Cardiac muscle cell (in vitro differentiated cells and primary cell): ENCODE measurements around the gene PCDHB8. TPM values are rescaled to one million over a fixed set of nuclear protein-coding genes. Genes with fewer than 3 reads are reported as not detected.
"Not testable (repeated sequence)": the region's sequence is repeated elsewhere in the genome, so short reads cannot be mapped to it uniquely, and the experiment has no call there.

Source experiments
- DNase-seq, 2 donors: peaks; one replicate each; pipeline versions ENCODE4 v3.0.0 to v3.0.0-alpha.2; 2010 to 2017; ENCODE audit warnings: low read depth in 1 of 2, low spot score in 1 of 2
- H3K27ac ChIP-seq: fragments of 200-600 bp; sonication (generic); 2 replicates; pipeline ENCODE4 v1.5.1; 2016
- H3K27me3 ChIP-seq: fragments of 200-600 bp; sonication (generic); 2 replicates; pipeline ENCODE4 v1.6.0; 2016; ENCODE audit warnings: control low read depth
- H3K36me3 ChIP-seq: fragments of 200-600 bp; sonication (generic); 2 replicates; pipeline ENCODE4 v1.5.1; 2016; ENCODE audit warnings: control low read depth
- H3K4me1 ChIP-seq: fragments of 200-600 bp; sonication (generic); 2 replicates; pipeline ENCODE4 v1.8.1; 2017; ENCODE audit warnings: low read depth, mild to moderate bottlenecking, mixed run types
- H3K4me3 ChIP-seq: fragments of 200-600 bp; sonication (generic); 2 replicates; pipeline ENCODE4 v1.5.1; 2016; ENCODE audit warnings: mild to moderate bottlenecking
- H3K9me3 ChIP-seq: fragments of 200-600 bp; sonication (generic); 2 replicates; pipeline ENCODE4 v1.5.1; 2017; ENCODE audit warnings: low read depth, mild to moderate bottlenecking, control low read depth
- polyA plus RNA-seq: library from polyadenylated mRNA; unstranded; fragments of >200 nt; fragmentation: Nextera tagmentation; extraction: Ambion mirVana; gene quantifications from 2 replicates; pipeline ENCODE4 v1.2.1, GENCODE V29; 2016
- total RNA-seq: library from RNA; depleted of rRNA; stranded (reverse); fragments of >200 nt; gene quantifications from 2 replicates; pipeline ENCODE4 v1.2.3, GENCODE V29; 2016
- TF ChIP-seq, protein P1 (sequence below): IDR thresholded peaks from 2 replicates; pipeline ENCODE4 v1.5.1; 2012; ENCODE audit warnings: low read depth, mild to moderate bottlenecking, low read length

The PCDHB8 gene
- total and polyA plus RNA-seq, 2 experiments from 2014 or later = 6.2 to 20.8 TPM

DNA sequence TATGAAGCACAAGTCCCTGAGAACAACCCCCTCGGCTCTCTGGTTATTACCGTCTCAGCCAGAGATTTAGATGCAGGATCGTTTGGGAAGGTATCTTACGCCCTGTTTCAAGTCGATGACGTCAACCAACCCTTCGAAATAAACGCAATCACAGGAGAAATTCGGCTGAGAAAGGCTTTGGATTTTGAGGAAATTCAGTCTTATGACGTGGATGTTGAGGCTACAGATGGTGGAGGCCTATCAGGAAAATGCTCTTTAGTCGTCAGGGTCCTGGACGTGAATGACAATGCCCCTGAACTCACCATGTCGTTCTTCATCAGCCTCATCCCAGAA lies 26.6 kb upstream of the PCDHB8 start:
- H3K36me3 ChIP-seq = no peaks in the 10 kb centered on the region
- H3K4me3 ChIP-seq = no peak overlapping the region

GRCh38 chr5:141151632-141152031 lies 26.0 kb upstream of the PCDHB8 start:
- not testable (repeated sequence) for H3K27me3 ChIP-seq, H3K9me3 ChIP-seq, DNase-seq, H3K4me3 ChIP-seq, H3K36me3 ChIP-seq, H3K27ac ChIP-seq, H3K4me1 ChIP-seq

More for the DNA sequence above, 26.6 kb upstream of the PCDHB8 start:
- TF ChIP-seq, protein P1, sequence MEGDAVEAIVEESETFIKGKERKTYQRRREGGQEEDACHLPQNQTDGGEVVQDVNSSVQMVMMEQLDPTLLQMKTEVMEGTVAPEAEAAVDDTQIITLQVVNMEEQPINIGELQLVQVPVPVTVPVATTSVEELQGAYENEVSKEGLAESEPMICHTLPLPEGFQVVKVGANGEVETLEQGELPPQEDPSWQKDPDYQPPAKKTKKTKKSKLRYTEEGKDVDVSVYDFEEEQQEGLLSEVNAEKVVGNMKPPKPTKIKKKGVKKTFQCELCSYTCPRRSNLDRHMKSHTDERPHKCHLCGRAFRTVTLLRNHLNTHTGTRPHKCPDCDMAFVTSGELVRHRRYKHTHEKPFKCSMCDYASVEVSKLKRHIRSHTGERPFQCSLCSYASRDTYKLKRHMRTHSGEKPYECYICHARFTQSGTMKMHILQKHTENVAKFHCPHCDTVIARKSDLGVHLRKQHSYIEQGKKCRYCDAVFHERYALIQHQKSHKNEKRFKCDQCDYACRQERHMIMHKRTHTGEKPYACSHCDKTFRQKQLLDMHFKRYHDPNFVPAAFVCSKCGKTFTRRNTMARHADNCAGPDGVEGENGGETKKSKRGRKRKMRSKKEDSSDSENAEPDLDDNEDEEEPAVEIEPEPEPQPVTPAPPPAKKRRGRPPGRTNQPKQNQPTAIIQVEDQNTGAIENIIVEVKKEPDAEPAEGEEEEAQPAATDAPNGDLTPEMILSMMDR = no peak
- H3K9me3 ChIP-seq = no peaks in the 10 kb centered on the region
- H3K27me3 ChIP-seq = no peaks in the 10 kb centered on the region
- no peak for DNase-seq
- no peaks in the 10 kb centered on the region for H3K4me1 ChIP-seq
- H3K27ac ChIP-seq = no peak overlapping the region

GRCh38 chr5:141152096-141152495 lies 25.5 kb upstream of the PCDHB8 start:
- H3K4me3 ChIP-seq, H3K9me3 ChIP-seq, H3K27me3 ChIP-seq: not testable (repeated sequence)

DNA sequence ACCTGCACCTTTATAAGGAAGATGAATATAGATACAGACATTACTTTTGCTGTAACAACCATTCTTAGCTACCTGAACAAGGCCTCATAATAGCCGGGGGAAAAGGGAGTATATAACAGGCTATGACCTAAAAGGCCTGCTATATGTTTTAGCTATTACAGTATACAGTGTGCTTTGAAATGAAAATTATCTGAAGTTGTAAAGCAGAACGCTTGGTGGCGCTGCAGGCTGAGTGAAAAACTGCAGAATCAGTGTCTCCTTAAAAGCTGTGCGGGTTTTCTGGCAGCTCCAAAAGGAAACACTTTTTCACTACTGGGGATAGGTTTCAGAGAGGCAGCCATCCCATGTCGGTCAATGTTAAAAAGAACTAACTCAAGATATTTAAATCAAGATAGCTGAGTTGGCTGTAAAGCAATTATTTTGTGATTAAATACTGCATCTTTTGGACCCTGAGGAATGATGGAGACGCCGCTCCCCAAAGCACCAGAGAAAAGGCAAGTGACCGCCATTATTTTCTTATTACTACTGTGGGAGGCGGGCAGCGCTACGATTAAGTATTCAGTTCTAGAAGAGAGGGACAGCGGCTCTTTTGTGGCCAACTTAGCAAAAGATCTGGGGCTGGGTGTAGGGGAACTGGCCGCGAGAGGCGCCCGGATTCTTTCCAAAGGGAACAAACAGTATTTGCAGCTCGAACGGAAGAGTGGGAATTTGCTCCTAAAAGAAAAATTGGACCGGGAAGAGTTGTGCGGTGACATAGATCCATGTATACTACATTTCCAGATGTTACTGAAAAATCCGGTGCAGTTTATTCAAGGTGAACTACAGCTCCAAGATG lies 21.8 kb upstream of the PCDHB8 start:
- H3K4me3 ChIP-seq = no peak overlapping the region
- TF ChIP-seq, protein P1 = no peak
- H3K27ac ChIP-seq = no peak overlapping the region
- no peaks in the 10 kb centered on the region for H3K27me3 ChIP-seq
- peak in 1 of 2 donors; percentile 7 for DNase-seq
- H3K4me1 ChIP-seq = no peaks in the 10 kb centered on the region
- no peaks in the 10 kb centered on the region for H3K36me3 ChIP-seq
- H3K9me3 ChIP-seq = no peaks in the 10 kb centered on the region

More at GRCh38 chr5:141152096-141152495, 25.5 kb upstream of the PCDHB8 start:
- H3K27ac ChIP-seq, H3K4me1 ChIP-seq, H3K36me3 ChIP-seq, DNase-seq: not testable (repeated sequence)

DNA sequence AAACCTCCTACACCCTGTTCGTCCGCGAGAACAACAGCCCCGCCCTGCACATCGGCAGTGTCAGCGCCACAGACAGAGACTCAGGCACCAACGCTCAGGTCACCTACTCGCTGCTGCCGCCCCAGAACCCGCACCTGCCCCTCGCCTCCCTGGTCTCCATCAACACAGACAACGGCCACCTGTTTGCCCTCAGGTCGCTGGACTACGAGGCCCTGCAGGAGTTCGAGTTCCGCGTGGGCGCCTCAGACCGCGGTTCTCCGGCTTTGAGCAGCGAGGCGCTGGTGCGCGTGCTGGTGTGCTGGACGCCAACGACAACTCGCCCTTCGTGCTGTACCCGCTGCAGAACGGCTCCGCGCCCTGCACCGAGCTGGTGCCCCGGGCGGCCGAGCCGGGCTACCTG lies 20.2 kb upstream of the PCDHB8 start:
- not testable (repeated sequence) for H3K4me1 ChIP-seq, H3K9me3 ChIP-seq, H3K4me3 ChIP-seq, DNase-seq, H3K36me3 ChIP-seq, H3K27ac ChIP-seq, H3K27me3 ChIP-seq

- H3K9me3 ChIP-seq = not testable (repeated sequence)
Measured at GRCh38 chr5:141157901-141158300, 19.7 kb upstream of the PCDHB8 start.

DNA sequence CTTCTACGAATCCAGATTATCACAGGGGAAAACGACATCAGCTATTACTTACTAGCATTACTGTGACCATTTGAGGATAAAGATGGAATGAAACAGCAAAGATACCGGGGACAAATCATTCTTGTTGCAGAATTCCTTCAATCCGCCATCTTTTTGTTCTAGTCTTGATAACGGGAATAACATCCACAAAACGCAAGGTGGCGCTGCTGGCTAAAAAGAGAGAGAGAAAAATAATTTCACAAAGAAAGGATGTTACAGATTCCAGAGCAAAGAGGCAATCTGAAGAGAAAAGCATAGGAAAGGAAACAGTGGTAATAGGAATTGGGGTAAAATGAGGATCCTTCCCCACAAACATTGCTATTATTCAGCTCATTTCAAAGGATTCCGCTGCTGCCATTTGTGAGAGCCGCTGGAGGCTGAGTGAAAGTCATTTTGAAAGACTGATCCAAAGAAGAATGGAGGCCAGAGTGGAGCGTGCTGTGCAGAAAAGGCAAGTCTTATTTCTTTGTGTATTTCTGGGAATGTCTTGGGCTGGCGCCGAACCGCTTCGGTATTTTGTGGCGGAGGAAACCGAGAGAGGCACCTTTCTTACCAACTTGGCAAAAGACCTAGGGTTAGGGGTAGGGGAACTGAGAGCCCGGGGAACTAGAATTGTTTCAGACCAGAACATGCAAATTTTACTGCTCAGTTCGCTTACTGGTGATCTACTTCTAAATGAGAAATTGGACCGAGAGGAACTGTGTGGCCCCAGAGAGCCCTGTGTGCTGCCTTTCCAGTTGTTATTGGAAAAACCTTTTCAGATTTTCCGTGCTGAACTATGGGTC lies 5.0 kb upstream of the PCDHB8 start, which contains the start of gene PCDHB7:
TSS of gene PCDHB7 (plus strand) at position 264 of the 824 bp plus-strand sequence. CDS start at position 456, 192 bp downstream.
- peak; percentile 18 to 24 for DNase-seq
- Histone ChIP-seq H3K27me3 (no peaks in the 10 kb centered on the region), H3K27ac (no peak within 1 kb of the TSS), H3K36me3 (no peaks in the 10 kb centered on the region), H3K9me3 (no peaks in the 10 kb centered on the region), H3K4me3 (no peak within 1 kb of the TSS), H3K4me1 (no peaks in the 10 kb centered on the region)
- TF ChIP-seq, protein P1 = peak; percentile 34

More at GRCh38 chr5:141157901-141158300, 19.7 kb upstream of the PCDHB8 start:
- not testable (repeated sequence) for H3K4me1 ChIP-seq, H3K27ac ChIP-seq, H3K36me3 ChIP-seq, DNase-seq, H3K4me3 ChIP-seq, H3K27me3 ChIP-seq

DNA sequence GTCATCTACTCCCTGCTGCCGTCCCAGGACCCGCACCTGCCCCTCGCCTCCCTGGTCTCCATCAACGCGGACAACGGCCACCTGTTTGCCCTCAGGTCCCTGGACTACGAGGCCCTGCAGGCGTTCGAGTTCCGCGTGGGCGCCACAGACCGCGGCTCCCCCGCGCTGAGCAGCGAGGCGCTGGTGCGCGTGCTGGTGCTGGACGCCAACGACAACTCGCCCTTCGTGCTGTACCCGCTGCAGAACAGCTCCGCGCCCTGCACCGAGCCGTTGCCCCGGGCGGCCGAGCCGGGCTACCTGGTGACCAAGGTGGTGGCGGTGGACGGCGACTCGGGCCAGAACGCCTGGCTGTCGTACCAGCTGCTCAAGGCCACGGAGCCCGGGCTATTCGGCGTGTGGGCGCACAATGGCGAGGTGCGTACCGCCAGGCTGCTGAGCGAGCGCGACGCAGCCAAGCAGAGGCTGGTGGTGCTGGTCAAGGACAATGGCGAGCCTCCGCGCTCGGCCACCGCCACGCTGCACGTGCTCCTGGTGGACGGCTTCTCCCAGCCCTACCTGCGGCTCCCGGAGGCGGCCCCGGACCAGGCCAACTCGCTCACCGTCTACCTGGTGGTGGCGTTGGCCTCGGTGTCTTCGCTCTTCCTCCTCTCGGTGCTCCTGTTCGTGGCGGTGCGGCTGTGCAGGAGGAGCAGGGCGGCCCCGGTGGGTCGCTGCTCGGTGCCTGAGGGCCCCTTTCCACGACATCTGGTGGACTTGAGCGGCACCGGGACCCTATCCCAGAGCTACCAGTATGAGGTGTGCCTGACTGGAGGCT lies 3.1 kb upstream of the PCDHB8 start:
- H3K4me1 ChIP-seq, H3K36me3 ChIP-seq, H3K4me3 ChIP-seq, H3K27me3 ChIP-seq, H3K27ac ChIP-seq, DNase-seq, H3K9me3 ChIP-seq: not testable (repeated sequence)
